NCI-H345 (cell line): ENCODE data around the gene CD9.
A peak's percentile ranks its signal among the peaks of the same experiment; 100 is the strongest.
"Not testable (repeated sequence)": the region's sequence is repeated elsewhere in the genome, so short reads cannot be mapped to it uniquely, and the experiment has no call there.

ENCODE experiments used
- DNase-seq: peaks from one replicate; lab custom pipeline; 2025; lab: John Stamatoyannopoulos, UW

The CD9 gene, protein sequence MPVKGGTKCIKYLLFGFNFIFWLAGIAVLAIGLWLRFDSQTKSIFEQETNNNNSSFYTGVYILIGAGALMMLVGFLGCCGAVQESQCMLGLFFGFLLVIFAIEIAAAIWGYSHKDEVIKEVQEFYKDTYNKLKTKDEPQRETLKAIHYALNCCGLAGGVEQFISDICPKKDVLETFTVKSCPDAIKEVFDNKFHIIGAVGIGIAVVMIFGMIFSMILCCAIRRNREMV

GRCh38 chr12:6200256-6201212 lies at the start of gene CD9:
CD9 (plus strand) TSS chr12:6200400; CDS start chr12:6200500, 100 bp downstream.
- peak; percentile 68 for DNase-seq

DNA sequence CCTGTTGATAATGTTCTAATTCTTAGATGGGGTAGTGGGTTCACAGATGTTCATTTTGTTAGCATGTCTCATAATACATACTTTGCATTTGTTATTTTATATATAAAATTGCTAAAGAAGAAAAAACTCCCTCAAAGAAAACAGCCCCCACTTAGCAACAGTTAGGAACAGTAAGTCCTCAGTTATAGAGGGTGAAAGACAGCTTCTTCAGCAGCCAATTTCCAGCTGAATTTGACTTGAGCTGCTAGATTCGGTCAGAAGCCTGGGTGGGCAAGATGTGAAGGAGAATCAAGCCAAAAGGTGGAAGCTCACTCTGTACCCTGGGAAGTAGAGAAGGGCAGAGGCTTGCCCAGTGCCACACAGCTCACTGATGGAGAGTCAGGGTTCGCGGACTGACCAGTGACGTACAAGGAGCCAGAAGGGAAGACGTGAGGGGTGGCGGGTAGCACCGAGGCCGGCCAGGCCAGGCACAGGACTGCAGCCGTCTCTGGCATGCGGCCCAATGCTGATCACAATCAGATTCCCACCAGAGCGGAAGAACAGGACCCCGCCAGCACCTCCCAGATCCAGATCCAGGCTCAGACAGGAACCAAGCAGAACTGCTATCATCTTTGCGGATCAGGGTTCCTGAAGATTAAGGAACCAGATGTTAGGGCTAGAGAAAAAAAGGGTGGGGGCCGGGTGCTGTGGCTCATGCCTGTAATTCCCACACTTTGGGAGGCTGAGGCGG lies 45.3 kb upstream of the CD9 start:
- DNase-seq = no peak

GRCh38 chr12:6157482-6157881 lies 42.7 kb upstream of the CD9 start:
- no peak for DNase-seq

DNA sequence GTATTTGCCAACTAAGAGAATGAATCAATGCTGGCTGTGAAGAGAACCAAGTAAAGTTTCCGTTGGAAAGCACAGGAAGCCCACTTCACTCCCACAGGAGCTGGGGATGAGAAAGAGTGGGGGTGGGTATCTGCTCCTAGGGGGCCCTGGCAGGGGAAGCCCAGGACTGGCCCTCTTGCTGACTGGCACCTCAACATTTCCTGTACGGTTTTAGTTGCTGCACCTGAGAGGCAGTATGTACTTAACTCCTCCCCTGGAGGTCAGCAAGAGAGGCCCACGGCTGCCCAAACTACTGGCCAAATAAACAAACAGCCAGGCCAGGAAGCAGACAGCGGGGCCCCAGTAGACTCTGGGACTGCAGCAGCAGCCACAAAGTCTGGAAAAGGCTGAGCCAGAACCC lies 41.9 kb upstream of the CD9 start:
- no peak for DNase-seq

- DNase-seq = no peak
Observed at GRCh38 chr12:6158749-6159148, 41.5 kb upstream of the CD9 start.

GRCh38 chr12:6159166-6160011 lies 40.8 kb upstream of the CD9 start:
- DNase-seq = not testable (repeated sequence)

GRCh38 chr12:6160049-6160649 lies 40.1 kb upstream of the CD9 start:
- not testable (repeated sequence) for DNase-seq

GRCh38 chr12:6161124-6161882 lies 38.9 kb upstream of the CD9 start:
- no peak for DNase-seq

- DNase-seq = no peak
Observed at GRCh38 chr12:6163416-6164060, 36.7 kb upstream of the CD9 start.

- no peak for DNase-seq
Observed at GRCh38 chr12:6165395-6165794, 34.8 kb upstream of the CD9 start.

DNA sequence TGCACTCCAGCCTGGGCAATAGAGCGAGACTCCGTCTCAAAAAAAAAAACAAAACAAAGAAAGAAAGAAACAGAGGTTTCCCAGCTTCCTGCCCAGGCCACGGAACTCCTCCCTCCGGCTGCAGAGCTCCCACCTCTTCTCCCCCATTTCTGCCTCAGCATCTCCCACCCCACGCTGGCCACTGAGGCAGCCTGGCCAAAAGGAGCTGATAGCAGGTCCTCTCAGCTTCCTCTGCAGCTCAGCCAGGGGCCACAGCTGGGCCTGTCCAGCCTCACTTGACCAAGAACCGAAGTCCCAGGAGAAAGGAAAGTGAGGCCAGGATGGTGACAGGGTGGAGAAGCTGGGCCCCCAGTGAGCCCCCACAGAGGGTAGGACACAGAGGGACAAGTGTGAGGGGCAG lies 33.4 kb upstream of the CD9 start:
- DNase-seq = no peak

- no peak for DNase-seq
Observed at GRCh38 chr12:6167327-6168280, 32.6 kb upstream of the CD9 start.

GRCh38 chr12:6171409-6172015 lies 28.7 kb upstream of the CD9 start:
- DNase-seq = no peak

- DNase-seq = no peak
Observed at GRCh38 chr12:6172086-6172485, 28.1 kb upstream of the CD9 start.

- DNase-seq = no peak
Observed at GRCh38 chr12:6172862-6173261, 27.3 kb upstream of the CD9 start.

DNA sequence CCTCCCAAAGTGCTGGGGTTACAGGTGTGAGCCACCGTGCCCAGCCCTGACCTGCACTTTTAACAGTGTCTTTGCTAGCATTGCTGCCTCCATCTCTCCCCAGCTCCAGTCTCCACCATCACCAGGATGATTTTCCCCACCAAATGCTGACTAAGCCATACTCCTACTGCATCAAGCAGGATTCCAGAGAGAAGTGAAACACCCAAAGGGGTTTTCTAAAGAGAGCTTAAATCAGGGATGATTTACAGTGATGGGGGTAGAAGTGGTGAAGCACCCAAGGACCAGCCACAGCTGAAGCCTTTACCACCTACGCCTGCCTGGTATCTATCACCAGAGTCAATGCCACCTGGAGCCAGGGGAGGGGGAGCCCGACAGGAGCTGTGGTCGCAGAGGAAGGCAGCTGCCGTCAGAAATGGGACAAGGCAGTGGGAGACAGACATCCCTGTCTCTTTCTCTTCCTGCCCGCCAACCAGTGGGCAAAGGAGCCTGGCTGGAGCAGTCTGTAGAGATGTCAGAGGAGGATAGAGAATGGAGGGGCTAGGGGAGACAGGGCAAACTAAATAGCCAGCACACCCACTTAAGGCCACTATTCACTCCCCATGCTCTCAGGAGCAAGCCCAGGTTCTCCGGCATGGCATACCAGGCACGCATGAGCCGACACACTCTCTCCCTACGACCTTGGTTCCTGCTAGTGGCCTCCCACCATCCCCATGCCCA lies 22.4 kb upstream of the CD9 start:
- no peak for DNase-seq

- no peak for DNase-seq
Observed at GRCh38 chr12:6178981-6179761, 21.0 kb upstream of the CD9 start.
